Fibroblast of lung (primary cell): ENCODE measurements around the gene ACYP2. TPM values are rescaled to one million over a fixed set of nuclear protein-coding genes. Genes with fewer than 3 reads are reported as not detected.

Source experiments
- DNase-seq, 2 donors: peaks; one replicate each; pipeline versions ENCODE4 v3.0.0 to v3.0.0-alpha.2; 2010; ENCODE audit warnings: low read depth in 2 of 2
- H2AFZ ChIP-seq: 2 replicates; pipeline ENCODE4 v1.5.1; 2012; ENCODE audit warnings: low read length, control low read depth, inconsistent platforms
- H3K27ac ChIP-seq: 2 replicates; pipeline ENCODE4 v1.5.1; 2011; ENCODE audit warnings: low read length, control low read depth; ENCODE audit not compliant: insufficient read depth
- H3K27me3 ChIP-seq: 2 replicates; pipeline ENCODE4 v1.5.1; 2011; ENCODE audit warnings: mild to moderate bottlenecking, low read length; ENCODE audit not compliant: control insufficient read depth, insufficient read depth
- H3K36me3 ChIP-seq: 2 replicates; pipeline ENCODE4 v1.5.1; 2011; ENCODE audit warnings: low read length; ENCODE audit not compliant: control insufficient read depth, insufficient read depth
- H3K4me1 ChIP-seq: 2 replicates; pipeline ENCODE4 v1.5.1; 2011; ENCODE audit warnings: low read length; ENCODE audit not compliant: control insufficient read depth, insufficient read depth; ENCODE audit errors: extremely low read depth
- H3K4me2 ChIP-seq: 2 replicates; pipeline ENCODE4 v1.5.1; 2011; ENCODE audit warnings: low read length, control low read depth; ENCODE audit not compliant: insufficient read depth; ENCODE audit errors: extremely low read depth
- H3K4me3 ChIP-seq, 4 experiments: fragments of 200-600 bp in 1 of 4; sonication (generic) in 1 of 4; replicated peaks in 1 of 4; 2 replicates each; pipeline ENCODE4 v1.5.1; 2011 to 2016; ENCODE audit warnings: low read length in 4 of 4, low read depth in 3 of 4, mild to moderate bottlenecking in 3 of 4, control low read depth in 2 of 4, inconsistent platforms in 1 of 4, mixed read lengths in 1 of 4; ENCODE audit not compliant: insufficient read depth in 1 of 4; ENCODE audit errors: control extremely low read depth in 1 of 4
- H3K79me2 ChIP-seq: 2 replicates; pipeline ENCODE4 v1.5.1; 2012; ENCODE audit warnings: mild to moderate bottlenecking, low read length, inconsistent platforms; ENCODE audit not compliant: control insufficient read depth, insufficient read depth
- H3K9ac ChIP-seq: 2 replicates; pipeline ENCODE4 v1.5.1; 2011; ENCODE audit warnings: mild to moderate bottlenecking, low read length, control low read depth; ENCODE audit not compliant: insufficient read depth
- H3K9me3 ChIP-seq: 2 replicates; pipeline ENCODE4 v1.5.1; 2012; ENCODE audit warnings: low read depth, low read length; ENCODE audit not compliant: control insufficient read depth, insufficient read depth
- H4K20me1 ChIP-seq: 2 replicates; pipeline ENCODE4 v1.5.1; 2011; ENCODE audit warnings: low read length; ENCODE audit not compliant: control insufficient read depth, insufficient read depth; ENCODE audit errors: extremely low read depth
- EZH2 ChIP-seq: IDR thresholded peaks from 2 replicates; pipeline ENCODE4 v1.5.1; 2012; ENCODE audit warnings: low read length, control low read depth, mild to moderate bottlenecking; ENCODE audit errors: missing control alignments
- polyA plus RNA-seq, 2 donors: library from polyadenylated mRNA; depleted of rRNA in 1 of 2; stranded (reverse) in 1 of 2; unstranded in 1 of 2; fragments of >200 nt; gene quantifications; 2 replicates each; pipeline ENCODE4 v1.2.1, GENCODE V29; 2011 to 2012; ENCODE audit warnings: missing spikeins in 1 of 2
- total RNA-seq: library from RNA; depleted of rRNA; stranded (reverse); fragments of >200 nt; gene quantifications from 2 replicates; pipeline ENCODE4 v1.2.1, GENCODE V29; 2014
- TF ChIP-seq, protein P1 (sequence below), 2 donors: IDR thresholded peaks in 1 of 2; conservative IDR thresholded peaks in 1 of 2; 1 replicate in 1 of 2; 2 replicates in 1 of 2; pipeline ENCODE4 v1.5.1; 2011 to 2012; ENCODE audit warnings: low read length in 2 of 2, control low read depth in 1 of 2, inconsistent platforms in 1 of 2, low read depth in 1 of 2, mild to moderate bottlenecking in 1 of 2

The ACYP2 gene
- total and polyA plus RNA-seq, 2 donors (not counting 1 experiment from before 2014, with no cell fraction given), result 9.7 to 24.4 TPM

DNA sequence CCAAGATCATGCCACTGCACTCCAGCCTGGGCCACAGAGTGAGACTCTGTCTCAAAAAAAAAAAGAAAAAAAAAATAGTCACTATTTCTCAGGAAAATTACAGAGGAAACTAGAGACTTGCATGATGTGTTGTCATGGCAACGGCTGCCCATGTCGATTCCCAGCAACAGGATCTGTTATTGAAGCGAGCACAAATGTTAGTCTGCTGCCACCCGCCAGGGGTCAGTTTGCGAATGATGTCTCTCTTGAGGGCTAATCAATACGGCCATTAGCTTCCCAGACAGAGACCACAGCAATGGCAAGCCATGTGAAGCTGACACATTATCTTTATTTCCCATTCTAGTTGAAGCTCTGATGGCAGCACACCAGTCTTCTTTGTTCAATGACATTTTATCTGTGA is 32.4 kb upstream of the ACYP2 start:
- H3K27ac ChIP-seq, result no peak overlapping the region
- H3K36me3 ChIP-seq, result no peaks in the 10 kb centered on the region
- H3K4me3 ChIP-seq, result no peak overlapping the region
- DNase-seq, result peak in 1 of 2 donors; percentile 20
- no peaks in the 10 kb centered on the region for H4K20me1 ChIP-seq
- no peaks in the 10 kb centered on the region for H3K79me2 ChIP-seq
- TF ChIP-seq EZH2, result no peak
- TF ChIP-seq, protein P1, sequence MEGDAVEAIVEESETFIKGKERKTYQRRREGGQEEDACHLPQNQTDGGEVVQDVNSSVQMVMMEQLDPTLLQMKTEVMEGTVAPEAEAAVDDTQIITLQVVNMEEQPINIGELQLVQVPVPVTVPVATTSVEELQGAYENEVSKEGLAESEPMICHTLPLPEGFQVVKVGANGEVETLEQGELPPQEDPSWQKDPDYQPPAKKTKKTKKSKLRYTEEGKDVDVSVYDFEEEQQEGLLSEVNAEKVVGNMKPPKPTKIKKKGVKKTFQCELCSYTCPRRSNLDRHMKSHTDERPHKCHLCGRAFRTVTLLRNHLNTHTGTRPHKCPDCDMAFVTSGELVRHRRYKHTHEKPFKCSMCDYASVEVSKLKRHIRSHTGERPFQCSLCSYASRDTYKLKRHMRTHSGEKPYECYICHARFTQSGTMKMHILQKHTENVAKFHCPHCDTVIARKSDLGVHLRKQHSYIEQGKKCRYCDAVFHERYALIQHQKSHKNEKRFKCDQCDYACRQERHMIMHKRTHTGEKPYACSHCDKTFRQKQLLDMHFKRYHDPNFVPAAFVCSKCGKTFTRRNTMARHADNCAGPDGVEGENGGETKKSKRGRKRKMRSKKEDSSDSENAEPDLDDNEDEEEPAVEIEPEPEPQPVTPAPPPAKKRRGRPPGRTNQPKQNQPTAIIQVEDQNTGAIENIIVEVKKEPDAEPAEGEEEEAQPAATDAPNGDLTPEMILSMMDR (conservative IDR thresholded peaks at IDR 0.05 in 1 of 2, IDR thresholded peaks at IDR 0.05 in 1 of 2; ENCODE audit: low read depth in 1 of 2, low read length in 2 of 2), result no peak
- H3K9me3 ChIP-seq, result no peaks in the 10 kb centered on the region
- H3K4me1 ChIP-seq, result no peaks in the 10 kb centered on the region
- H3K9ac ChIP-seq, result no peak overlapping the region
- H2AFZ ChIP-seq, result no peak overlapping the region
- H3K27me3 ChIP-seq, result no peaks in the 10 kb centered on the region
- no peak overlapping the region for H3K4me2 ChIP-seq

DNA sequence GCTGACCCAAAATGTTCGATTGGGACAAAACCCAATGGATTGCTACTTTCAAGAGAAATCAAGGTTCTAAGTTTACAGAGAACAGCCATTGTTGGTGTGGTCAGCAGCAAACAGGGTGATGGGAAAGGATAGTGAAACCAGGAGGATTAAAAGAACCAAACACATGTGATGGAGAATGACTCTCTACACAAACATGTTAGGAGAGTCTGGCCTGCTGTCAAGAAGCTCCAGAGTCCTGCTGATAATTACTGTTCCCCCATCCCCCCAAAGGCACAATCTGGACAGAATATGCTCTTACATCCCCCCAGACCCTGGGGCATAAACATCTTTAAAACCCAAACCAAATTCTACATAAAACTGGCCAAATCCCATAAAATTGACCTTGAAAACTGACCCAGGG is 32.0 kb upstream of the ACYP2 start:
- no peaks in the 10 kb centered on the region for H4K20me1 ChIP-seq
- no peaks in the 10 kb centered on the region for H3K9me3 ChIP-seq
- H3K9ac ChIP-seq, result no peak overlapping the region
- no peak overlapping the region for H3K4me2 ChIP-seq
- no peaks in the 10 kb centered on the region for H3K36me3 ChIP-seq
- TF ChIP-seq, protein P1 (conservative IDR thresholded peaks at IDR 0.05 in 1 of 2, IDR thresholded peaks at IDR 0.05 in 1 of 2; ENCODE audit: low read depth in 1 of 2, low read length in 2 of 2), result no peak
- TF ChIP-seq EZH2, result no peak
- H3K79me2 ChIP-seq, result no peaks in the 10 kb centered on the region
- H3K4me1 ChIP-seq, result no peaks in the 10 kb centered on the region
- DNase-seq, result peak in 1 of 2 donors; percentile 40
- no peak overlapping the region for H3K4me3 ChIP-seq
- H2AFZ ChIP-seq, result no peak overlapping the region
- no peaks in the 10 kb centered on the region for H3K27me3 ChIP-seq
- no peak overlapping the region for H3K27ac ChIP-seq

DNA sequence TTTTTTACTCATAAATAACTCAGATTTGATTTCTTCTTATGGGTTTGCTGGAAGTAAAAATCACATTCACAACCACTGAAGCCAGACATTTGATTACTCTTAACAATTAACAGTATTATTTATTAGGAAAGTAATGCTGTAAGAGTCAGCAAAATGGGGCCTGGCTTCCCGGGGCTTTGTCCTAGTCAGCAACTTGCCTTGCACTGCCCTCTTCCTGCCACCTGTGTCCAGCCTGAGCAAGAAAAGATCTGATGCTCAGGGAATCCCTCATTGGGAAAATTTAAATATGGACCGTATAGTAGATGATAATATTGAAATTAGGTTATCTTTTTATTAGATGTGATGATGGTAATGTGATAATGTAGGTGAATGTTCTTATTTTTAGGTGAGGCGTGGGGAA is 30.8 kb upstream of the ACYP2 start:
- H3K4me3 ChIP-seq, result no peak overlapping the region
- no peak overlapping the region for H3K27ac ChIP-seq
- no peak overlapping the region for H3K4me2 ChIP-seq
- no peak overlapping the region for H3K9ac ChIP-seq
- TF ChIP-seq EZH2, result no peak
- TF ChIP-seq, protein P1 (conservative IDR thresholded peaks at IDR 0.05 in 1 of 2, IDR thresholded peaks at IDR 0.05 in 1 of 2; ENCODE audit: low read depth in 1 of 2, low read length in 2 of 2), result peak; percentile 18 to 42
- no peaks in the 10 kb centered on the region for H4K20me1 ChIP-seq
- H2AFZ ChIP-seq, result no peak overlapping the region
- no peaks in the 10 kb centered on the region for H3K79me2 ChIP-seq
- peak; percentile 19 to 39 for DNase-seq
- H3K36me3 ChIP-seq, result no peaks in the 10 kb centered on the region
- no peaks in the 10 kb centered on the region for H3K4me1 ChIP-seq
- H3K27me3 ChIP-seq, result no peaks in the 10 kb centered on the region
- H3K9me3 ChIP-seq, result no peaks in the 10 kb centered on the region
